Erythroblast (primary cell): ENCODE data around the gene CGB7.
"Not testable (repeated sequence)": the region's sequence is repeated elsewhere in the genome, so short reads cannot be mapped to it uniquely, and the experiment has no call there.

Experiments used
- GATA1 ChIP-seq: IDR thresholded peaks from 2 replicates; pipeline ENCODE4 v1.6.1; 2011; ENCODE audit warnings: low read depth, mild to moderate bottlenecking, control low read depth, low read length, moderate library complexity
- POLR2A ChIP-seq: IDR thresholded peaks from 2 replicates; pipeline ENCODE4 v1.6.1; 2011; ENCODE audit warnings: mild to moderate bottlenecking, low read length

DNA sequence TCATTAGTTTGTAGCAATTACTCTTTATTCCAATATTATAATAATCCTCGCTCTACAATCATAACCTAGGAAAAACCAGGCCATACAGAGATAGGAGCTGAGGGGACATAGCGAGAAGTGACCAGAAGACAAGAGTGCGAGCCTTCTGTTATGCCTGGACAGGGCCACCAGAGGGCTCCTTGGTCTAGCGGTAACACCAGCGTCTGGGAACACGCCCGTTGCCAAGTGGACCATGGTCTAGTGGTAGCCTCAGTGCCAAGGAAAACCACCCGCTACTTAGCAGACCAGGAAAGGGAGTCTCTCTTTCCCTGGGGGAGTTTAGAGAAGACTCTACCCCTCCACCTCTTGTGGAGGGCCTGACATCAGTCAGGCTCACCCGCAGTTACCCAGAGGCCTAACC, 17.3 kb upstream of the CGB7 start:
- TF ChIP-seq POLR2A, GATA1: not testable (repeated sequence)
